Right atrium auricular region (tissue), 2 donors: ENCODE data around the gene MCAT. TPM values are rescaled to one million over a fixed set of nuclear protein-coding genes. Genes with fewer than 3 reads are reported as not detected.

Experiments
- DNase-seq: peaks from one replicate; pipeline ENCODE4 v3.0.0-alpha.2; 2019; ENCODE audit warnings: low spot score
- H3K27ac ChIP-seq, 2 donors: fragments of 200-600 bp; sonication (generic); 1 replicate in 1 of 2; 2 replicates in 1 of 2; pipeline ENCODE4 v1.5.1; 2016 to 2019
- H3K27me3 ChIP-seq, 2 donors: fragments of 200-600 bp; sonication (generic); one replicate each; pipeline versions ENCODE4 v1.5.1 to v1.6.0; 2017 to 2019
- H3K36me3 ChIP-seq: fragments of 200-600 bp; sonication (generic); one replicate; pipeline ENCODE4 v1.5.1; 2016
- H3K4me1 ChIP-seq, 2 donors: fragments of 200-600 bp; sonication (generic); one replicate each; pipeline versions ENCODE4 v1.5.1 to v1.6.0; 2017 to 2019
- H3K4me3 ChIP-seq, 2 donors: fragments of 200-600 bp; sonication (generic); 1 replicate in 1 of 2; 2 replicates in 1 of 2; pipeline ENCODE4 v1.5.1; 2017 to 2019; ENCODE audit warnings: mild to moderate bottlenecking in 1 of 2, moderate library complexity in 1 of 2
- H3K9me3 ChIP-seq, 2 donors: fragments of 200-600 bp; sonication (generic); one replicate each; pipeline ENCODE4 v1.5.1; 2019
- CTCF ChIP-seq, 2 donors: fragments of 200-600 bp; sonication (generic); IDR thresholded peaks; one replicate each; pipeline ENCODE4 v1.5.1; 2019; ENCODE audit warnings: antibody characterized with exemption in 2 of 2
- total RNA-seq, 2 donors: library from RNA; depleted of rRNA; stranded (reverse); fragments of >200 nt; gene quantifications; one replicate each; pipeline ENCODE4 v1.1.0, GENCODE V29; 2016

Gene MCAT
- total RNA-seq, 2 donors from 2014 or later, result 16.1 to 17.6 TPM

GRCh38 chr22:43171607-43172006, 28.4 kb upstream of the MCAT start:
- H3K4me3 ChIP-seq, result no peak overlapping the region
- no peak overlapping the region for H3K27ac ChIP-seq
- no peak for TF ChIP-seq CTCF (IDR thresholded peaks at IDR 0.05)
- H3K4me1 ChIP-seq, result no peaks in the 10 kb centered on the region
- no peaks in the 10 kb centered on the region for H3K9me3 ChIP-seq
- no peaks in the 10 kb centered on the region for H3K27me3 ChIP-seq
- H3K36me3 ChIP-seq, result peaks cover 40% of the 10 kb centered on the region
- DNase-seq, result no peak

GRCh38 chr22:43171019-43171491, 27.9 kb upstream of the MCAT start:
- no peak for DNase-seq
- no peaks in the 10 kb centered on the region for H3K4me1 ChIP-seq

GRCh38 chr22:43170131-43170480, 26.9 kb upstream of the MCAT start:
- no peak overlapping the region for H3K27ac ChIP-seq
- H3K36me3 ChIP-seq, result peaks cover 36% of the 10 kb centered on the region
- no peak for DNase-seq
- no peaks in the 10 kb centered on the region for H3K4me1 ChIP-seq
- no peaks in the 10 kb centered on the region for H3K27me3 ChIP-seq
- TF ChIP-seq CTCF (IDR thresholded peaks at IDR 0.05), result no peak
- no peak overlapping the region for H3K4me3 ChIP-seq
- H3K9me3 ChIP-seq, result no peaks in the 10 kb centered on the region

More at GRCh38 chr22:43171019-43171491, 27.9 kb upstream of the MCAT start:
- Histone ChIP-seq H3K27me3 (no peaks in the 10 kb centered on the region), H3K27ac (no peak overlapping the region), H3K36me3 (peaks cover 40% of the 10 kb centered on the region), H3K9me3 (no peaks in the 10 kb centered on the region), H3K4me3 (no peak overlapping the region)
- TF ChIP-seq CTCF (IDR thresholded peaks at IDR 0.05), result no peak

GRCh38 chr22:43169310-43170130, 26.3 kb upstream of the MCAT start:
- Histone ChIP-seq H3K36me3 (peaks cover 32% of the 10 kb centered on the region), H3K9me3 (no peaks in the 10 kb centered on the region), H3K27ac (no peak overlapping the region), H3K4me3 (no peak overlapping the region), H3K27me3 (no peaks in the 10 kb centered on the region), H3K4me1 (peaks cover 0 to 2% of the 10 kb centered on the region in 2 donors)
- DNase-seq, result no peak
- no peak for TF ChIP-seq CTCF (IDR thresholded peaks at IDR 0.05)

- no peak for TF ChIP-seq CTCF (IDR thresholded peaks at IDR 0.05)
- H3K4me1 ChIP-seq, result peaks cover 0 to 10% of the 10 kb centered on the region in 2 donors
- no peaks in the 10 kb centered on the region for H3K9me3 ChIP-seq
- no peak overlapping the region for H3K4me3 ChIP-seq
- DNase-seq, result no peak
- H3K27me3 ChIP-seq, result no peaks in the 10 kb centered on the region
- H3K36me3 ChIP-seq, result peaks cover 24% of the 10 kb centered on the region
- no peak overlapping the region for H3K27ac ChIP-seq
These were observed 25.5 kb upstream of the MCAT start for GRCh38 chr22:43168471-43169309.
